AG04450 (cell line): ENCODE data around the gene PAPOLA. TPM values are rescaled to one million over a fixed set of nuclear protein-coding genes. Genes with fewer than 3 reads are reported as not detected.

ENCODE experiments used
- CTCF ChIA-PET: fragments of 300-600, 350-600 bp; formaldehyde crosslinking; extraction: SDS; loops from one replicate; lab custom pipeline; 2022; ENCODE audit warnings: antibody characterized with exemption, inconsistent platforms; lab: Charles Lee
- POLR2A ChIA-PET: fragments of 350-600 bp; formaldehyde crosslinking; extraction: SDS; loops from one replicate; lab custom pipeline; 2021; ENCODE audit warnings: antibody characterized with exemption, inconsistent platforms; lab: Yijun Ruan, JAX
- DNase-seq: peaks from one replicate; pipeline ENCODE4 v3.0.0-alpha.2; 2011; ENCODE audit warnings: low read depth, low spot score
- H3K27ac ChIP-seq: one replicate; pipeline ENCODE4 v1.5.1; 2012; ENCODE audit warnings: low read depth, low read length, control low read depth
- H3K27me3 ChIP-seq: one replicate; pipeline ENCODE4 v1.6.0; 2012; ENCODE audit warnings: low read length; ENCODE audit not compliant: control insufficient read depth, insufficient read depth
- H3K4me3 ChIP-seq: 2 replicates; pipeline ENCODE4 v1.5.1; 2011; ENCODE audit warnings: mild to moderate bottlenecking, low read depth, low read length, control low read depth
- H3K9me3 ChIP-seq: 2 replicates; pipeline ENCODE4 v1.5.1; 2012; ENCODE audit warnings: low read length; ENCODE audit not compliant: control insufficient read depth, insufficient read depth
- polyA plus RNA-seq: library from polyadenylated mRNA; depleted of rRNA; stranded (reverse); fragments of >200 nt; gene quantifications from 2 replicates; pipeline ENCODE4 v1.2.3, GENCODE V29; 2011
- TF ChIP-seq, protein P1 (sequence below): IDR thresholded peaks from 2 replicates; pipeline ENCODE4 v1.5.1; 2011; ENCODE audit warnings: low read depth, low read length, control low read depth, inconsistent platforms

Gene PAPOLA
- polyA plus RNA-seq, 1 experiment: 191 TPM

GRCh38 chr14:96538990-96539317 is 36.8 kb downstream of the PAPOLA start:
- TF ChIP-seq, protein P1, sequence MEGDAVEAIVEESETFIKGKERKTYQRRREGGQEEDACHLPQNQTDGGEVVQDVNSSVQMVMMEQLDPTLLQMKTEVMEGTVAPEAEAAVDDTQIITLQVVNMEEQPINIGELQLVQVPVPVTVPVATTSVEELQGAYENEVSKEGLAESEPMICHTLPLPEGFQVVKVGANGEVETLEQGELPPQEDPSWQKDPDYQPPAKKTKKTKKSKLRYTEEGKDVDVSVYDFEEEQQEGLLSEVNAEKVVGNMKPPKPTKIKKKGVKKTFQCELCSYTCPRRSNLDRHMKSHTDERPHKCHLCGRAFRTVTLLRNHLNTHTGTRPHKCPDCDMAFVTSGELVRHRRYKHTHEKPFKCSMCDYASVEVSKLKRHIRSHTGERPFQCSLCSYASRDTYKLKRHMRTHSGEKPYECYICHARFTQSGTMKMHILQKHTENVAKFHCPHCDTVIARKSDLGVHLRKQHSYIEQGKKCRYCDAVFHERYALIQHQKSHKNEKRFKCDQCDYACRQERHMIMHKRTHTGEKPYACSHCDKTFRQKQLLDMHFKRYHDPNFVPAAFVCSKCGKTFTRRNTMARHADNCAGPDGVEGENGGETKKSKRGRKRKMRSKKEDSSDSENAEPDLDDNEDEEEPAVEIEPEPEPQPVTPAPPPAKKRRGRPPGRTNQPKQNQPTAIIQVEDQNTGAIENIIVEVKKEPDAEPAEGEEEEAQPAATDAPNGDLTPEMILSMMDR: no peak
- ChIA-PET CTCF (no interaction called here), POLR2A (no interaction called here)
- Histone ChIP-seq H3K9me3 (no peaks in the 10 kb centered on the region), H3K4me3 (no peak overlapping the region), H3K27me3 (no peaks in the 10 kb centered on the region), H3K27ac (no peak overlapping the region)
- DNase-seq: no peak

DNA sequence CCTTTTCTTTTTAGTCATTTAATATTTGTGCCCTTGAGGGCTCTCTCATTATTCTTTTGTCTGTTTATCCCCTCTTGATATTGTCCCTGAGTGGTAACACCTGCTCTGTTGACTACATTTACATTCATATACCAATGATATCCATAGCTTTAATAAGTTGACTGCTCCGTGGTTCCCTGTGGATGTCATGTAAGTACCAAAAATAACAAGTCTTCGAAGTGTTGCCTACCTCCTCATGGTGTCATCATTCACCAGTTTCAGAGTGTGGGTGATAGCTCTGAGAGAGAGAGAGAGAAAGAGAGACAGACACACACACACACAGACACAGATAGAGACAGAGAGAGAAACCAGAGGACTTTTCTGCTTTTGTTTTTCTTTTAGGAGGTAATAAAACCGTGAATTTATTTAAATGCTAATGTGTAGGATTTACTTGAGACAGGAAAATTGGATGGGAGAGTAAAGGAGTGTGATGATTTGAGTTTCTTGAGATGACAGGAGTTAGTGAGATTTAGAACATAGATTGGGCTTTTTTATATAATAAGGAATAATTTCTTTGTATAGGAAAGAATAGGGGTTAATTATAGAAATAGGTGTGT is 52.2 kb downstream of the PAPOLA start:
- TF ChIP-seq, protein P1: no peak

DNA sequence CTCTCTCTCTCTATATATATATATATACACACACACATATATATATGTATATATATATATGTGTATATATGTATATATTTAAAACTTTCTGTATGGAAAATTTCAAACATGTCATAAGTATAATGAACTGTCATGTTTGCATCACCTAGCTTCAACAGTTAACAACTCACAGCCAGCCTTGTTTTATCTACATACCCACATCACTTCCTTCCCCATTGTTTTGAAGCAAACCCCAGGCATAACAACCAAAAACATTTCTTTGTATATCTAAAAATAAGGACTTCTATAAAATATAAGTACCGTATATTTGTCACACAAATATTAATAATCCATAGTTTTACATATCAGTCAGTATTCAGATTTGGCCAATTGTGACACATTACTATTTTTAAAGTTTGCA is 57.4 kb downstream of the PAPOLA start:
- ChIA-PET CTCF (no interaction called here), POLR2A (no interaction called here)
- DNase-seq: no peak
- Histone ChIP-seq H3K4me3 (no peak overlapping the region), H3K9me3 (no peaks in the 10 kb centered on the region), H3K27ac (no peak overlapping the region), H3K27me3 (no peaks in the 10 kb centered on the region)
- TF ChIP-seq, protein P1: no peak

More for the DNA sequence above, 52.2 kb downstream of the PAPOLA start:
- DNase-seq: no peak
- no peak overlapping the region for H3K4me3 ChIP-seq
- CTCF ChIA-PET: interaction anchor here (2.0 to 3.0 kb wide), 2 partner anchors 11 to 13 kb away, joined by 5 to 17 read pairs; no protein-coding TSS in a partner anchor
- POLR2A ChIA-PET: no interaction called here
- no peaks in the 10 kb centered on the region for H3K9me3 ChIP-seq
- H3K27ac ChIP-seq: no peak overlapping the region
- H3K27me3 ChIP-seq: no peaks in the 10 kb centered on the region

DNA sequence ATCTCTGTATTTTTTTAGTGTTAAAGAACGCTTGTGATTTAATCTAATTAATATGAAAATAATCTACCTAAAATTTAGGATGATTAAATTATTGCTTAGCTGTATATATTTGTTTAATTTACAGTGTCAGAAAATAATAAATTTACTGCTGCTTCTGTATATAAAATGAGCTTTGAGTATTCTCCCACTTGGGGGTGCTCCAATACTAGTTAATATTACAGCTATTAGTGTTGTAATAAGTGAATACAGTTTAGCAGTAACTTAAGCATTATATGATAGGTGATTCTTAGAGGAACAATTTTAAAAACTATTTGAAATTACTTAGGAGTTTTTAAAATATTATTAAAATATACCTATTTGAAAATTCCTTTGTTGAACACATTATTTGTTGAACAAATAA is 62.2 kb downstream of the PAPOLA start:
- TF ChIP-seq, protein P1: 0 out of 2 replicates have a peak, but pooled peaks have one; percentile 9
- CTCF ChIA-PET: interaction anchor here (1.7 to 5.9 kb wide), 3 partner anchors 31 to 289 kb away, joined by 6 to 122 read pairs (median 9); no protein-coding TSS in a partner anchor
- DNase-seq: no peak
- H3K27me3 ChIP-seq: no peaks in the 10 kb centered on the region
- no peak overlapping the region for H3K27ac ChIP-seq
- no peak overlapping the region for H3K4me3 ChIP-seq
- H3K9me3 ChIP-seq: no peaks in the 10 kb centered on the region
- POLR2A ChIA-PET: no interaction called here

- Histone ChIP-seq H3K27me3 (no peaks in the 10 kb centered on the region), H3K9me3 (no peaks in the 10 kb centered on the region), H3K27ac (no peak overlapping the region), H3K4me3 (no peak overlapping the region)
- TF ChIP-seq, protein P1: no peak
- POLR2A ChIA-PET: no interaction called here
- no peak for DNase-seq
- CTCF ChIA-PET: interaction anchor here (0.6 to 5.9 kb wide), 14 partner anchors 8 to 288 kb away, joined by 3 to 122 read pairs (median 9); no protein-coding TSS in a partner anchor
These were observed 63.6 kb downstream of the PAPOLA start for GRCh38 chr14:96565811-96566210.
